ENCODE results near the gene DGKI.

DGKI gene

GRCh38 chr7:137590756-137591305, 255.9 kb downstream of the DGKI start:
- DNase-seq, result no peak

DNA sequence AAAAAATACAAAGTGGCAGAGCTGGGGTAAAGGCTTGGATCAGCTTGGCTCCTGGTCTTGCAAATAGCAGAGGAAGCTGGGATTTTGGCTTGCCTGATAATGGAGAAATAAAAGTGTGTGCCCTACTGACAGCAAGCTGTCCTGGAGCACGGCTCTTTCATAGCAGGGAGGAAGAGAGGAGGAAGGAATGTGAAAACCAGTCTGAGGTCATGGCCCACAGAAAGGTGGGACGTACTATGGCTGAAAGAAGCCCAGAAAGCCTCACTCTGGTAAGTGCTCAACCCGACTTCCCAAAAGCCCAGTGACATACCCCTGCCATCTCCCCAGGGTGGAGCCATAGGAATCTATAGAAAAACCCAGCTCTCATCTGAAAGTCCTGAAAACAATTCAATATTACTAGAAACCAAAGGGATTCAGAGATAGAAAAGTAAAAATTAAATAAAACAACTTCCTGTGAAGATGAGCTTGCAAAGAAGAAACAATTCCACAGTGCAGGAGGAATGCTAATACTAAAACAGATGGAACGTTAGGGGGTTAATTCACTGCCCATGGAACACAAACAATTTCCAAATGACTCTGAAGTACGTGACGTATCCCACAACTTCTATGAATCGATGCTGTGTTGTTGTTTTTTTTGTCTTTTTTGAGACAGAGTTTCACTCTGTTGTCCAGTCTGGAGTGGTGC, 256.6 kb downstream of the DGKI start:
- no peak for DNase-seq

DNA sequence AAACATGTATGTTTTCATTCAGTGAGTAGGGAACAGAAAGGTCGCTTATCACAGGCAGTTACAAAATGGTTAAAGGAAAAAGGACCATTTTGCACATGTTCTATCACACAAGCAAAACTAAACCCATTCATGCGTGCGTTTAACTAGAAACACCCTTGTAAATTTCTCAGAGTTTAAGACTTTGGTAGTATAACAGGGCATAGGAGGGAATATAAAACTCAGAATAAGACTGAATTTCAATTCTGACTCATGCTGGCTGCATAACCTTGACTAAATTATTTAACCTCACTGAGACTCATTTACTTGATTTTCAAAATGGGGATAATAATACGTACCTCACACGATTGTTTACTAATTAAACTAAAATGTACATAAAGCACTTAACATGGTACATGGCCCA, 259.4 kb downstream of the DGKI start:
- DNase-seq, result no peak

DNA sequence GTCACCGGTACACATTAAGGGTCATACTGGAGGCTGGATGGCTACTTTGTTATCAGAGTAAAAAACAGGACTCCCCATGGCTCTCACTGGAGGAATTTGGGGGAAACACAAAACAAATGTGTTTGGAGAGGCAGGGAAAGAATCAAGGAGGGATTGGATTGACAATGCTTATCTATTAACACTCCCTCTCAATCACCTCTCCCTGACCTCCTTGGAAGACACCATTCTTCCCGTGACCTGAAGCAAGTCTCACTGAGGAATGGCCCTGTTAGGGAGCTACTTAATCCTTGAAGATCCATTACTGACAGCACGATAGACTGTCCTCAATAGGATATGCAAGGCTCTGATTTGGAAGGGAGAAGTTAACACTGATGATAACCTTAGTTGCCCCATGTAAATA, 261.2 kb downstream of the DGKI start:
- no peak for DNase-seq

GRCh38 chr7:137583172-137583571, 263.6 kb downstream of the DGKI start:
- no peak for DNase-seq

DNA sequence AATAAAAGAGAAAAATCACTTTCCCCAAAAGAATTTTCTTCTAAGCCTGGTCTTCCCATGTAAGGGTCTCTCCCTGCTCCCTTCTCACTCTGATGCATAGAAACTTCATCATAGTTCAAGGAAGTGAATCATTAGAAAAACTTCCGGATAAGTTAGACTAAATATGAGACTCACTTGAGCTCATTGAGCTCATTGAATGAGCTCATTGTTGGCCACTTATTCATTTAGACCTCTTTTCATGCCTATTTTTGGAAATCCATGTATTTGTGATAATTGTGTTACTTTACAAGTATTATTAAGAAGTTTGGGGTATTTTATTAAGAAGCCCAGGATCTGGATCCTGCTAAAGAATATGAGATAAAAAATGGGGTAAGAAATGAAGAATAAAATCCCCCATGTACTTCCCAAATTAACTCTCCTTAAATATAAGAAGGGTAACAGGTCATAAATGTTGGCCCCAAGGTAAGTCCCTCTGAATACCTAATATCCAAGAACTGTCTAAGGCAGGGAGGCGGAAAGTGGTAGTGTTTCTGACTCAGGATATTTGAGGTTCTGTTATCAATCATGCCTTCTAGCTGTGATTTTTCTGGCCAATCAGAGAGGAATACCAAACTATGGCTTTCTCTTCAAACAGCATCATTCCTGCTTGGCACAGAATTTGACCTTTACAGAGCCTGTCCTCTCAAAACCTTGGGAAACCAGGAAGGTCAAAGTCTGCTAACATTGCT, 266.7 kb downstream of the DGKI start:
- DNase-seq, result no peak

- DNase-seq, result no peak
These were observed 268.2 kb downstream of the DGKI start for GRCh38 chr7:137578541-137578940.

DNA sequence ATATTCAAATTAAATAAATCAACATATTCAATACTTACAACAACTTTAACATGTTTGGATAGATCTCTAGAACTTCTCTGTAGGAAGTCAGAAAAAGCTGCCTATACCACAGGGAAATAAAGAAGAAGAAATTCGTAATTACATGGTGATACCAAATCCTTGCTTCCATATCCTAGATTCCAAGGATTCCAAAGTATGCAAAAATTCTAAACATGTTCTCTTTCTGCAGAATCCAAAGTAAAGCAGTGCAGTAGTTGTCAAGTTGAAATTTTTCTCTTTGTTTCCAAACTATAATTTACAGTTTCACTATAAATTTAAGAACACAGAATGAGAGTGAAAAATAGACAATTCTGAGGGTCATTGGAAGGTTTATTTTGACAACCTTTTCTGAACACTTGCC, 269.6 kb downstream of the DGKI start:
- no peak for DNase-seq

DNA sequence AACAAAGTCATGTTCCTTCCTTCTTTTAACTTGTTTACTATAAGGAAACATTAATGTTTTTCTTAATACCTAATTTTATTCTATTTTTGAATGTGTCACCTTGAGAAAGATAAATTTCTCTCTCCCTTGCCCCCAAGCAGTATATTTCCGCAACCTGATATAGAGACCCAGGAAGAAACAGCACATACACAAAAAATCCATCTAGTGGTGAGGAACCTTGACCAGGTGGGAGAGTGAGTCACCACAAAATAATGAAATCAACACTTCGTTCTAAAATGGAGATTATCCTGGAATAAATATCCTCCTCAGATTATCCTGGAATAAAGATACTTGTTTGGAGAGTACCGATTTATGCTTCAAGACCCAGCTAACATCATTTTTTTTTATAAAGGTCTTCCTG, 270.3 kb downstream of the DGKI start:
- no peak for DNase-seq

DNA sequence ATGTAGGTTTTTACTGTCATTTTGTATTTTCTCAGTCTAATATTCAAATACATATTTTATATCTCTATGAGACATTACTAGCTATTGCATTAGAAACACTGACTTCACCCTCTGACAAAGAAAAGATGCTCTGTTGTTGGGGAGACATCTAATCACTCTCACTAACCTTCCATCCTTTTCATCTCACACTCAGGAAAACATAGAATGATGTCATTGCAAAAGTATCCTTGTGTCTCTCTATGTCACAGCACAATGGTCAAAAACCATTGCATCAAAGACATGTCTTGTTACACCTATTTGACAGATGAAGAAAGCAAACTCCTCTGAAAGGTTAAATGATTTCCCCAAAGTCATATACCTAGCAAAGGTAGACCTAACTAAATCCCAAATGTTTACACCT, 272.0 kb downstream of the DGKI start:
- no peak for DNase-seq

DNA sequence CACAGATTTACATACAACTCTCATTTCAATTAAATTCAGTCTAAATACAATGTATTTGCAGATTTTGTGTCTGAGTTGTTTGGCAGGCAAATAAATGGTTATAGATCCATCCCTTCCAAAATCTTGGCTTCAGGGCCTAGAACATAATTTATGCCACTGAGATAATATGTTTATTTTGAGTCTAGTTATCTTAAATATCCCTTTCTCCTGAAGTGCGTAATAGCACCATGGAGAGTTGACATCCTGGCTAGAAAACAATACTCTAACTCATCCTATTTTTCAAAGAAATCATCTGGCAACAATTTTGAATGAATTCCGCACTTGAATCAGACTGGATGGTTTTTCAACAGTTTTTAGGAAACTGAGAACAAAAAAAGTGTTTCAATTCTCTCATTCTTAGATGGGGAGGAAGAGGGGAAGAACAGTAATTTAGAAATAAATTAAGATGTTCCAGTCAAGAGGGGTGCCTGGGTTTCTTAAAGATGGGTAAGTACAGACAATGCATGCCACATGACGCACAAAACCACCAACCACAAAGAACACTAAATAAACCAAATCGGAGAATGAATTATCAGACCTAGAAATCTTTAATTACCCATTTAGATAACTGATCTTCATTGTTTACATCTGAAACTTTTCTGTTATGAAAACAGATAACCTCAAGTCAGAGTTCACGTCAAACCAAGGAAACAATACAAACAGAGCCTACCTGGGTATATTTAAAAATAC, 274.6 kb downstream of the DGKI start:
- DNase-seq, result no peak

GRCh38 chr7:137564677-137565076, 282.1 kb downstream of the DGKI start:
- no peak for DNase-seq

GRCh38 chr7:137563981-137564380, 282.8 kb downstream of the DGKI start:
- no peak for DNase-seq

GRCh38 chr7:137547485-137547884, 299.3 kb downstream of the DGKI start:
- no peak for DNase-seq

DNA sequence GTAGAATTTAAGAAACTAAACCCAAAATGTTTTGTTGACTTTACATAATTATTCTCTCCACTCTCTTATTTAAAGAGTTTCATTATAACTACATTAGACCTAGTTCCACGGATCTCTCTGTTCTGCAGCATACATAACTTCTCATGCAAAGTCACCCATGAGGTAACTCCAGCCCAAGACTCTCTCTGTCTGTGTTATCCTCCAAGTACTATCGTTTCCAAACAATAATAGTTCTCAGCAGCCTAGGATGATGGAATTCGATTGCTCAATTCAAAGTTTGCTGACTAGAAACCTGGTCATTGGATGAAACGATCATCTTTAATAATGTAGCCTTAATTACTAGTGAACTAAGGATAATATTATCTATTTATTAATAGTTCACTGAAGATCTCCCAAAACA, 300.1 kb downstream of the DGKI start:
- DNase-seq, result no peak

GRCh38 chr7:137546009-137546408, 300.8 kb downstream of the DGKI start:
- no peak for DNase-seq

DNA sequence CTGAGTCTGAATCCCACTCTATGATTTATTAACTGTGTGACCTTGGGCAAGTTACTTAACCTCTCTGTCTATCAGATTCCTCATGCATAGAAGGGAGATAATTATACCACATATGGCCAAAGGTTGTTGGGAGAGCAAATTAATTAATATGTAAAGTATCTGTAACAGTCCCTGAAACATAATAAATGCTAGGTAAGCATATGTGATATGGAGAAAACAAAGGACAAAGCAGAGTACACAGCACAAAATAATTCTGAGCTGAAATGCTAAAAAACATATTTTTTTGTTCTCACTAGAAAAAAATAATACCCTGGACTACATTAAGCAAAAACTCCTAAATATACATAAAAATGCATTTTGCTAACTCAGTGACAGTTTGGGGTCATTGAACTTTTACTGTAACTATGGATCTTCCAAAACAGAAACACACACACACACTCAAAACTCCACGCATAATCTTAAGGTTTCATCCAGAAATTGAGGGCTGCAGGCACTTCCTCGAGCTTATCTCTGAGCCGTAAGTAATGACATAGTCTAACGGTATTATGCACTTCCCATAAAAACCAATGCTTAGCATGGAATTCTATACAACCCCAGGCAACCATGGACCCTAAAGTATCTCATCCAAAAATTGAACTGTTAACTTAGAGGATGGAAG, 301.6 kb downstream of the DGKI start:
- no peak for DNase-seq

DNA sequence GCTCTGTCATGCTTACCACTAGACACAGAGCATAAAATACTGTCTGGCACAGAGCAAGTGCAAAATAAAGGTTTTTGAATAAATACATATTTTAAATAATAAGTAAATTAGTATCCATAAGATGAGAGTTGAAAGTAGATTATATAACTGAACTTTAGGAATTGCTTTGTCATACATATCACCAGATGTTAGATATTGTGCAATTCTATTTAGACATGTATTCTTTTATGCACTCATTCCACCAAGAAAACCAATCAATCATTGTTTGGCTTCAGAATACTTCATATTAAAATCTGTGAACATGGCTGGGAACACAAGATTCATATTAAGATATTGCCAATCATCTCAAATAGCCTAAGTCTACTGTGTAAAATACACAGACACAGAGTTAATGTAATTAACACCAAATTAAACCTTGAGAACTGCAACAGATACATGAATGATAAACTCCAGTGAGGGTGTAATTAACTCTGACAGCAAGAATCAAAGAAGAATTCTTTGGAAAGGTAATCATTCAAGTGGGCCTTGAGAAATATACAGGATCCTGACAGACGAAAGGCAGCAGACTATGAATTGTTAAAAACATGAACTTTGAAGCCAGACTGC, 302.2 kb downstream of the DGKI start:
- no peak for DNase-seq

- no peak for DNase-seq
These were observed 307.6 kb downstream of the DGKI start for GRCh38 chr7:137539111-137539715.

DNA sequence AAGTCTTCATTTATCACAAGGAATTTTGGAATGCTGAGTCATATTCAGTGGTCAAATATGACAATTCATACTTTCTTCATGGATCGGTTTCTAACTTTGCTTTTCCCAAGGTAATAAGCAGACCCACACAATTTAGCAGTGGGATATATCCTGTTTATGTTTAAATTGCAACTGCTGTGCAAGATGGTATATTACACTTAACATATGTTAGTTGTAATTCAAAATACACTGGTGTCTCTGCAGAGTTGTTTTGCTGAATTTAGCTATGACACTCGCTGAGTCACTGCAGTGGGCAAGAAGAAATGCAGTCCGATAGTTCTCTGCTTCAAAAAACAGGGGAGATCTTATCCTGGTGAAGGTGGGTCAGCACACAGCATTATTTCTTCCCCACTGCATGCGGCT, 308.4 kb downstream of the DGKI start:
- DNase-seq, result no peak

DNA sequence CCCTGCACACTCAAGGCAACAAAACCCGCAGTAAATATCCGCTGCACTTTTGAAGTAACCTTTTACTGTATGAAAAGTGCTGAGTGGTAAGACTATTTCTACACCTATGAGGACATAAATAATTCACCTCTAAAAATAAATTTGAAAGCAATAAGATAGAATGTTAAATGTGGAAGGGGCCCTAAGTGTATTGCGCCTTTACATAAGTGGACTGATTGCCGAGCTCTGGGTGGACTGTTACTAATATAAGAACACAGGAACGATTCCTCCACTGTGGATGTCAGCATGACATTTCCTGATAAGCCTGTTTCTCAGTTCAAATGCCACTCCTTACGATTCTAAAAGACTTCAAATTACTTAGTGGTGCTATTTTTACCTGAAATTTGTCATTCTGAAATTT, 311.2 kb downstream of the DGKI start:
- DNase-seq, result no peak

- DNase-seq, result no peak
These were observed 315.1 kb downstream of the DGKI start for GRCh38 chr7:137531671-137532070.
